B cell (primary cell): Measurements from ENCODE around the gene STRBP.
"Not testable (repeated sequence)": the region's sequence is repeated elsewhere in the genome, so short reads cannot be mapped to it uniquely, and the experiment has no call there.

Source experiments
- EZH2 ChIP-seq: IDR thresholded peaks from 2 replicates; pipeline ENCODE4 v1.6.1; 2012; ENCODE audit warnings: borderline replicate concordance, low read depth, mild to moderate bottlenecking, moderate library complexity, low read length; ENCODE audit not compliant: insufficient read depth, poor library complexity, severe bottlenecking
- TF ChIP-seq, protein P1 (sequence below): fragments of 200-600 bp; IDR thresholded peaks from one replicate; pipeline ENCODE4 v1.8.0; 2022; ENCODE audit warnings: antibody characterized with exemption, mild to moderate bottlenecking

DNA sequence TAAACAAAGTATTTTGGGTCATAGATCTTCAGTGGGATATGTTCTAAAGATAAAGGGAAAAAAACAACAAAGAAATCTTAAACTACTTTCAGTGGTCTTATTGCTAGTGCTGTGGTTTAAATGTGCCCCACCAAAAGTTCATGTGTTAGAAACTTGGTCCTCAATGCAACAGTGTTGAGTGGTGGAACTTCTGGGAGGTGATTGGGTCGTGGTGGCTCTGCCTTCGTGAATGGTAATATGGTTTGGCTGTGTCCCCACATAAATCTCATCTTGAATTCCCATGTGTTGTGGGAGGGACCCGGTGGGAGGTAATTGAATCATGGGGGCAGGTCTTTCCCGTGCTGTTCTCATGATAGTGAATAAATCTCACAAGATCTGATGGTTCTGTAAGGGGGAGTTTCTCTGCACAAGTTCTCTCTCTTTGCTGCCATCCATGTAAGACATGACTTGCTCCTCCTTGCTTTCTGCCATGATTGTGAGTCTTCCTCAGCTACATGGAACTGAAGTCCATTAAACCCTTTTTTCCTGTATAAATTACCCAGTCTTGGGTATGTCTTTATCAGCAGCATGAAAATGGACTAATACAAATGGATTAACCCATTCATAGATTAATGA, 10.6 kb upstream of the STRBP start:
- TF ChIP-seq, protein P1, sequence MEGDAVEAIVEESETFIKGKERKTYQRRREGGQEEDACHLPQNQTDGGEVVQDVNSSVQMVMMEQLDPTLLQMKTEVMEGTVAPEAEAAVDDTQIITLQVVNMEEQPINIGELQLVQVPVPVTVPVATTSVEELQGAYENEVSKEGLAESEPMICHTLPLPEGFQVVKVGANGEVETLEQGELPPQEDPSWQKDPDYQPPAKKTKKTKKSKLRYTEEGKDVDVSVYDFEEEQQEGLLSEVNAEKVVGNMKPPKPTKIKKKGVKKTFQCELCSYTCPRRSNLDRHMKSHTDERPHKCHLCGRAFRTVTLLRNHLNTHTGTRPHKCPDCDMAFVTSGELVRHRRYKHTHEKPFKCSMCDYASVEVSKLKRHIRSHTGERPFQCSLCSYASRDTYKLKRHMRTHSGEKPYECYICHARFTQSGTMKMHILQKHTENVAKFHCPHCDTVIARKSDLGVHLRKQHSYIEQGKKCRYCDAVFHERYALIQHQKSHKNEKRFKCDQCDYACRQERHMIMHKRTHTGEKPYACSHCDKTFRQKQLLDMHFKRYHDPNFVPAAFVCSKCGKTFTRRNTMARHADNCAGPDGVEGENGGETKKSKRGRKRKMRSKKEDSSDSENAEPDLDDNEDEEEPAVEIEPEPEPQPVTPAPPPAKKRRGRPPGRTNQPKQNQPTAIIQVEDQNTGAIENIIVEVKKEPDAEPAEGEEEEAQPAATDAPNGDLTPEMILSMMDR: not testable (repeated sequence)
- TF ChIP-seq EZH2: not testable (repeated sequence)
